T-helper 1 cell treated with Interleukin-12 subunit alpha and Interleukin-12 subunit beta and Interleukin-4 antibody, amounts not matched to agents 30 ng/mL and 1 ng/mL, for 36 hours (primary cell): ENCODE measurements around the gene ETNK1. TPM values are rescaled to one million over a fixed set of nuclear protein-coding genes. Genes with fewer than 3 reads are reported as not detected.

ENCODE experiments used
- intact Hi-C: fragments of 100-400 bp; cut with micrococcal nuclease; formaldehyde crosslinking; loops from one replicate; pipeline ENCODE4 v1.15.1; 2024
- total RNA-seq: library from RNA; stranded (reverse); gene quantifications from 2 replicates; pipeline ENCODE4 v1.2.3, GENCODE V29; 2022

Gene ETNK1
- total RNA-seq, 1 donor from 2014 or later, result 82.3 TPM

GRCh38 chr12:22631863-22632463 is 7.0 kb downstream of the ETNK1 start:
- intact Hi-C loops, result loop anchor here (1.0 to 10.0 kb wide), 2 partner anchors 103 to 547 kb away; no protein-coding TSS in a partner anchor

- intact Hi-C loops, result loop anchor here (10.0 kb wide), 1 partner anchor 550 kb away; no protein-coding TSS in a partner anchor
Measured at GRCh38 chr12:22634883-22635282, 9.9 kb downstream of the ETNK1 start.

- intact Hi-C loops, result loop anchor here (10.0 kb wide), 1 partner anchor 551 kb away; no protein-coding TSS in a partner anchor
Measured at GRCh38 chr12:22635812-22636211, 10.8 kb downstream of the ETNK1 start.

GRCh38 chr12:22640851-22641250 is 15.9 kb downstream of the ETNK1 start:
- intact Hi-C loops, result no loop called here

- intact Hi-C loops, result no loop called here
Measured at GRCh38 chr12:22641353-22642053, 16.5 kb downstream of the ETNK1 start.

- intact Hi-C loops, result no loop called here
Measured at GRCh38 chr12:22648668-22649067, 23.7 kb downstream of the ETNK1 start.

GRCh38 chr12:22653075-22653474 is 28.1 kb downstream of the ETNK1 start:
- intact Hi-C loops, result no loop called here

GRCh38 chr12:22653791-22654190 is 28.8 kb downstream of the ETNK1 start:
- intact Hi-C loops, result no loop called here

- intact Hi-C loops, result no loop called here
Measured at GRCh38 chr12:22656376-22656775, 31.4 kb downstream of the ETNK1 start.

- intact Hi-C loops, result no loop called here
Measured at GRCh38 chr12:22656831-22657230, 31.9 kb downstream of the ETNK1 start.

- intact Hi-C loops, result no loop called here
Measured at GRCh38 chr12:22657538-22657937, 32.6 kb downstream of the ETNK1 start.

GRCh38 chr12:22658214-22658613 is 33.2 kb downstream of the ETNK1 start:
- intact Hi-C loops, result no loop called here

- intact Hi-C loops, result no loop called here
Measured at GRCh38 chr12:22662356-22662755, 37.4 kb downstream of the ETNK1 start.

- intact Hi-C loops, result loop anchor here (5.0 kb wide), 1 partner anchor 38 kb away; the partner anchor contains the start of gene ETNK1
Measured at GRCh38 chr12:22665476-22665875, 40.5 kb downstream of the ETNK1 start.

GRCh38 chr12:22667122-22667521 is 42.2 kb downstream of the ETNK1 start:
- intact Hi-C loops, result loop anchor here (5.0 kb wide), 1 partner anchor 40 kb away; the partner anchor contains the start of gene ETNK1

GRCh38 chr12:22668441-22668840 is 43.5 kb downstream of the ETNK1 start:
- intact Hi-C loops, result loop anchor here (5.0 kb wide), 1 partner anchor 41 kb away; the partner anchor contains the start of gene ETNK1

GRCh38 chr12:22670762-22671161 is 45.8 kb downstream of the ETNK1 start:
- intact Hi-C loops, result loop anchor here (1.0 kb wide), 1 partner anchor 141 kb away; no protein-coding TSS in a partner anchor

- intact Hi-C loops, result no loop called here
Measured at GRCh38 chr12:22672951-22673350, 48.0 kb downstream of the ETNK1 start.

- intact Hi-C loops, result no loop called here
Measured at GRCh38 chr12:22677781-22678574, 53.0 kb downstream of the ETNK1 start.

- intact Hi-C loops, result loop anchor here (5.0 to 10.0 kb wide), 3 partner anchors 175 to 1180 kb away; partner anchors contain the start of genes GOLT1B and RECQL
Measured at GRCh38 chr12:22682663-22683062, 57.7 kb downstream of the ETNK1 start.

- intact Hi-C loops, result loop anchor here (5.0 to 10.0 kb wide), 3 partner anchors 174 to 1181 kb away; partner anchors contain the start of genes GOLT1B and RECQL
Measured at GRCh38 chr12:22683131-22683530, 58.2 kb downstream of the ETNK1 start.
